H1 (cell line): ENCODE results near the gene HDDC3. TPM values are rescaled to one million over a fixed set of nuclear protein-coding genes. Genes with fewer than 3 reads are reported as not detected.
"Not testable (repeated sequence)": the region's sequence is repeated elsewhere in the genome, so short reads cannot be mapped to it uniquely, and the experiment has no call there.

Source experiments
- CTCF ChIA-PET: fragments of 300-600 bp; sonication (Branson Sonifier 250); formaldehyde crosslinking; loops from one replicate; lab custom pipeline; 2021; ENCODE audit not compliant: partially characterized antibody; lab: Charles Lee
- POLR2A ChIA-PET: fragments of 300-600 bp; sonication (Branson Sonifier 250); formaldehyde crosslinking; loops from one replicate; lab custom pipeline; 2021; ENCODE audit warnings: inconsistent platforms; ENCODE audit not compliant: partially characterized antibody; lab: Charles Lee
- DNase-seq, 2 experiments: peaks; one replicate each; pipeline versions ENCODE4 v3.0.0 to v3.0.0-alpha.2; 2010 to 2022; ENCODE audit warnings: low spot score in 2 of 2, low read depth in 1 of 2, mixed read lengths in 1 of 2
- FAIRE-seq: peaks from 2 replicates; lab custom pipeline; 2011; peaks lifted over from hg19 to GRCh38; lab: Jason Lieb, UNC
- H2AFZ ChIP-seq: 2 replicates; pipeline ENCODE4 v1.8.1; 2012; ENCODE audit warnings: low read length, inconsistent platforms
- H2AK5ac ChIP-seq: 2 replicates; pipeline ENCODE4 v1.6.1; 2013; ENCODE audit warnings: low read depth, low read length
- H2BK120ac ChIP-seq: replicated peaks from 2 replicates; pipeline ENCODE3; 2013; ENCODE audit warnings: low read depth, low read length, inconsistent platforms
- H2BK12ac ChIP-seq: 2 replicates; pipeline ENCODE4 v1.6.1; 2013; ENCODE audit warnings: low read depth, low read length
- H2BK15ac ChIP-seq: 2 replicates; pipeline ENCODE4 v1.6.1; 2013; ENCODE audit warnings: low read length
- H2BK20ac ChIP-seq: 2 replicates; pipeline ENCODE4 v1.6.1; 2013; ENCODE audit warnings: low read length
- H2BK5ac ChIP-seq: 2 replicates; pipeline ENCODE4 v1.6.1; 2013; ENCODE audit warnings: low read depth, low read length
- H3K14ac ChIP-seq: 2 replicates; pipeline ENCODE4 v1.6.1; 2013; ENCODE audit warnings: inconsistent platforms; ENCODE audit not compliant: insufficient read length
- H3K18ac ChIP-seq: 2 replicates; pipeline ENCODE4 v1.6.1; 2013; ENCODE audit warnings: low read length; ENCODE audit errors: extremely low read depth
- H3K23ac ChIP-seq: 2 replicates; pipeline ENCODE4 v1.6.1; 2013; ENCODE audit warnings: inconsistent platforms; ENCODE audit not compliant: insufficient read length
- H3K23me2 ChIP-seq: 2 replicates; pipeline ENCODE4 v1.6.1; 2013; ENCODE audit warnings: low read depth, low read length
- H3K27ac ChIP-seq: 2 replicates; pipeline ENCODE4 v1.6.1; 2011; ENCODE audit warnings: low read depth, low read length, inconsistent platforms
- H3K27me3 ChIP-seq, 4 experiments: replicated peaks in 1 of 4; 1 replicate in 1 of 4; 2 replicates in 3 of 4; pipeline versions ENCODE4 v1.6.1 to v1.8.1; 2011 to 2013; ENCODE audit warnings: low read length in 3 of 4, mild to moderate bottlenecking in 3 of 4, inconsistent platforms in 2 of 4, mixed read lengths in 2 of 4, moderate library complexity in 1 of 4; ENCODE audit not compliant: control insufficient read depth in 3 of 4, insufficient read depth in 3 of 4; ENCODE audit errors: extremely low read depth in 1 of 4
- H3K36me3 ChIP-seq, 4 experiments: 2 replicates each; pipeline versions ENCODE4 v1.6.1 to v1.8.1; 2011 to 2013; ENCODE audit warnings: mild to moderate bottlenecking in 4 of 4, low read length in 3 of 4, moderate library complexity in 2 of 4, control low read depth in 1 of 4, inconsistent platforms in 1 of 4; ENCODE audit not compliant: insufficient read depth in 4 of 4, control insufficient read depth in 2 of 4
- H3K4ac ChIP-seq: replicated peaks from 2 replicates; pipeline ENCODE3; 2013; ENCODE audit warnings: low read length, low read depth, mixed read lengths, inconsistent platforms; ENCODE audit not compliant: insufficient read length
- H3K4me1 ChIP-seq, 4 experiments: replicated peaks in 1 of 4; 1 replicate in 1 of 4; 2 replicates in 3 of 4; pipeline versions ENCODE4 v1.6.1 to v1.8.1; 2011 to 2013; ENCODE audit warnings: low read length in 3 of 4, inconsistent platforms in 2 of 4, mixed read lengths in 1 of 4; ENCODE audit not compliant: insufficient read depth in 4 of 4, control insufficient read depth in 3 of 4
- H3K4me2 ChIP-seq, 2 experiments: 2 replicates each; pipeline versions ENCODE4 v1.6.1 to v1.8.1; 2011 to 2013; ENCODE audit warnings: low read depth in 2 of 2, low read length in 2 of 2, control low read depth in 1 of 2, inconsistent platforms in 1 of 2, mild to moderate bottlenecking in 1 of 2; ENCODE audit not compliant: insufficient read depth in 1 of 2
- H3K4me3 ChIP-seq, 4 experiments: fragments of 200-600, 300-600 bp in 1 of 4; sonication (generic), shearing (Covaris generic), sonication (Bioruptor Twin) in 1 of 4; 2 replicates each; pipeline versions ENCODE4 v1.5.1 to v1.8.1; 2011 to 2016; ENCODE audit warnings: low read length in 4 of 4, low read depth in 3 of 4, control low read depth in 2 of 4, inconsistent platforms in 2 of 4, mild to moderate bottlenecking in 2 of 4, mixed read lengths in 1 of 4, moderate library complexity in 1 of 4; ENCODE audit not compliant: insufficient read depth in 2 of 4; ENCODE audit errors: extremely low read depth in 1 of 4
- H3K56ac ChIP-seq: replicated peaks from 2 replicates; pipeline ENCODE3; 2013; ENCODE audit warnings: low read depth, mild to moderate bottlenecking, mixed read lengths, low read length, inconsistent platforms; ENCODE audit not compliant: insufficient read length
- H3K79me1 ChIP-seq: 2 replicates; pipeline ENCODE4 v1.6.1; 2013; ENCODE audit warnings: low read depth, low read length, control low read depth
- H3K79me2 ChIP-seq, 2 experiments: 2 replicates each; pipeline versions ENCODE4 v1.6.1 to v1.8.1; 2012 to 2013; ENCODE audit warnings: low read length in 2 of 2, mild to moderate bottlenecking in 2 of 2, inconsistent platforms in 1 of 2; ENCODE audit not compliant: insufficient read depth in 2 of 2, control insufficient read depth in 1 of 2
- H3K9ac ChIP-seq, 4 experiments: replicated peaks in 1 of 4; 1 replicate in 1 of 4; 2 replicates in 3 of 4; pipeline versions ENCODE4 v1.6.1 to v1.8.1; 2011 to 2013; ENCODE audit warnings: low read depth in 3 of 4, low read length in 3 of 4, control low read depth in 2 of 4, mild to moderate bottlenecking in 2 of 4, moderate library complexity in 2 of 4, inconsistent platforms in 1 of 4; ENCODE audit errors: extremely low read depth in 1 of 4
- H3K9me3 ChIP-seq, 2 experiments: 2 replicates each; pipeline versions ENCODE4 v1.6.1 to v1.8.1; 2012 to 2013; ENCODE audit warnings: mild to moderate bottlenecking in 2 of 2, moderate library complexity in 2 of 2, control low read depth in 1 of 2, inconsistent platforms in 1 of 2, low read depth in 1 of 2, low read length in 1 of 2, mixed read lengths in 1 of 2; ENCODE audit not compliant: insufficient read depth in 2 of 2
- H4K20me1 ChIP-seq, 2 experiments: replicated peaks in 1 of 2; 2 replicates each; pipeline versions ENCODE3 to v1.8.1; 2011 to 2013; ENCODE audit warnings: inconsistent platforms in 2 of 2, low read length in 2 of 2, mild to moderate bottlenecking in 1 of 2; ENCODE audit not compliant: insufficient read depth in 2 of 2, control insufficient read depth in 1 of 2
- H4K5ac ChIP-seq: 2 replicates; pipeline ENCODE4 v1.6.1; 2013; ENCODE audit warnings: low read length, low read depth, mixed read lengths, inconsistent platforms; ENCODE audit not compliant: insufficient read length
- H4K8ac ChIP-seq: 2 replicates; pipeline ENCODE4 v1.8.0; 2013; ENCODE audit warnings: mild to moderate bottlenecking, moderate library complexity, low read length, inconsistent platforms; ENCODE audit not compliant: insufficient read depth; ENCODE audit errors: extremely low read depth
- H4K91ac ChIP-seq: replicated peaks from 2 replicates; pipeline ENCODE3; 2013; ENCODE audit warnings: low read length, mixed read lengths, inconsistent platforms; ENCODE audit not compliant: insufficient read length
- SUZ12 ChIP-seq: fragments of 200-600 bp; sonication (generic); IDR thresholded peaks from 2 replicates; pipeline ENCODE4 v1.6.1; 2012; ENCODE audit warnings: mild to moderate bottlenecking, inconsistent platforms, low read length, moderate library complexity, mixed read lengths
- WGBS, 2 experiments: shearing (Covaris generic) in 1 of 2; methylation state at CpG; one replicate each; pipeline versions ENCODE4 v1.1.6 to v1.1.7; 2013 to 2015; ENCODE audit warnings: low lambda C conversion rate in 2 of 2, mixed read lengths in 2 of 2, inconsistent platforms in 1 of 2, low coverage in 1 of 2, missing lambda C conversion rate in 1 of 2; ENCODE audit not compliant: insufficient replicate concordance in 2 of 2, insufficient coverage in 1 of 2, insufficient read length in 1 of 2; ENCODE audit errors: extremely low coverage in 1 of 2, missing lambda C conversion rate in 1 of 2; 5-methylcytosine and 5-hydroxymethylcytosine counted together
- polyA plus RNA-seq, 7 experiments: library from polyadenylated mRNA; depleted of rRNA in 3 of 7; stranded (reverse) in 5 of 7; unstranded in 2 of 7; fragments of >200 nt in 5 of 7; fragments of 200-250 nt in 2 of 7; gene quantifications; 1 replicate in 5 of 7; 2 replicates in 1 of 7; 4 replicates in 1 of 7; pipeline versions ENCODE4 v1.2.1 to v1.2.3, GENCODE V29; 2011 to 2013; ENCODE audit warnings: missing spikeins in 2 of 7, mixed read lengths in 2 of 7
- total RNA-seq: library from RNA; stranded (reverse); fragmentation: NEBNext Ultra II Directional; extraction: Animal tissue kit (Norgen Biotek cat#: 25700); gene quantifications from 2 replicates; pipeline ENCODE4 v1.2.1, GENCODE V29; 2021

HDDC3 gene
- total and polyA plus RNA-seq, 2 of the 8 experiments (the other 6 are each of a cell fraction or from before 2014, with no cell fraction given): 16.3 to 16.5 TPM

GRCh38 chr15:90901175-90902039, 30.9 kb downstream of the HDDC3 start (continued):
- TF ChIP-seq SUZ12: no peak

- H2BK120ac ChIP-seq: not testable (repeated sequence)
Measured at GRCh38 chr15:90897131-90897655, 35.2 kb downstream of the HDDC3 start.

More at GRCh38 chr15:90897131-90897655, 35.2 kb downstream of the HDDC3 start:
- not testable (repeated sequence) for H3K14ac ChIP-seq, H3K4me2 ChIP-seq, H2BK20ac ChIP-seq, H3K79me2 ChIP-seq, H4K8ac ChIP-seq, H3K4me1 ChIP-seq, H4K20me1 ChIP-seq, H3K9ac ChIP-seq, H2AFZ ChIP-seq, H3K4ac ChIP-seq, H2BK12ac ChIP-seq, H3K9me3 ChIP-seq, H3K4me3 ChIP-seq, H3K56ac ChIP-seq, H3K23me2 ChIP-seq, H2AK5ac ChIP-seq, H3K23ac ChIP-seq, H3K18ac ChIP-seq, H2BK15ac ChIP-seq, H3K36me3 ChIP-seq, H4K91ac ChIP-seq, H2BK5ac ChIP-seq, H3K27me3 ChIP-seq, H4K5ac ChIP-seq, FAIRE-seq, DNase-seq, H3K79me1 ChIP-seq, H3K27ac ChIP-seq
- ChIA-PET POLR2A (interaction anchor here (2.1 kb wide), 1 partner anchor 16 kb away, joined by 4 read pairs; no protein-coding TSS in a partner anchor), CTCF (interaction anchor here (0.6 to 13.3 kb wide), 8 partner anchors 7 to 1715 kb away, joined by 3 to 125 read pairs (median 8); partner anchors contain the start of genes FES, HDDC3, MAN2A2 and UNC45A)
- 97% methylated on average over 10 of the region's 14 CpGs; no CpG with 5 or more reads in 1 of the 2 experiments for WGBS, 2 experiments
